HFF-Myc (cell line): Measurements from ENCODE around the gene DNAJC18.

ENCODE experiments used
- DNase-seq: peaks from one replicate; pipeline ENCODE4 v3.0.0-alpha.2; 2011; ENCODE audit warnings: low read depth; ENCODE audit errors: extremely low read depth
- H3K4me3 ChIP-seq: replicated peaks from 2 replicates; pipeline ENCODE4 v1.5.1; 2011; ENCODE audit warnings: low read depth, mild to moderate bottlenecking, control low read depth, low read length
- TF ChIP-seq, protein P1 (sequence below): IDR thresholded peaks from 2 replicates; pipeline ENCODE4 v1.5.1; 2012; ENCODE audit warnings: mild to moderate bottlenecking, low read depth, low read length, control low read depth; ENCODE audit errors: missing control alignments

The DNAJC18 gene

DNA sequence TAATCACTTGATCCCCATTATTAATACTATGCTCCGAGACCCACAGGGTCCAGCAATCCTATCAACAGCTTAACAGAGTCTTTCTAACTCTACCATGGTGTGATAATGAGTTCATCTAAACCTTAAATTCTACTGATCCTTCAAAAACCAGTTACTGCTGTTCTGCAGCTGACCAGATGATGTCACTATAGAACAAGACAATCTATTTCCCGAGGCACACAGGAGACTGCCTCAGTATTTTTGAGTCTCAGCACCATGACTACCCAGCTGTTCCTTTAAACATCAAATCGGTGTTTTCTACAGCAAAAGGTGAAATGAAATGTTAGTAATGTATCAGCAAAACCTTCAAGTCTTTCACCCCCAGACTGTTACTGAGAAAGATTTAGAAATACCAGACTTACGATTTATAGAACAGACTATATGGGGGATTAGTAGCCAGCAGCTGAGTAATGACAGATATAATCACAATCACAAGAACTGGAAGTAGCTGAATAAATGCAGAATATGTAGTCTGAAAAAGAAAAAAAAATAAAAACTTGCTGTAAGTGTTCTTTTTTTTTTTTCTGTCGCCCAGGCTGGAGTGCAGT lies 16.9 kb downstream of the DNAJC18 start:
- TF ChIP-seq, protein P1, sequence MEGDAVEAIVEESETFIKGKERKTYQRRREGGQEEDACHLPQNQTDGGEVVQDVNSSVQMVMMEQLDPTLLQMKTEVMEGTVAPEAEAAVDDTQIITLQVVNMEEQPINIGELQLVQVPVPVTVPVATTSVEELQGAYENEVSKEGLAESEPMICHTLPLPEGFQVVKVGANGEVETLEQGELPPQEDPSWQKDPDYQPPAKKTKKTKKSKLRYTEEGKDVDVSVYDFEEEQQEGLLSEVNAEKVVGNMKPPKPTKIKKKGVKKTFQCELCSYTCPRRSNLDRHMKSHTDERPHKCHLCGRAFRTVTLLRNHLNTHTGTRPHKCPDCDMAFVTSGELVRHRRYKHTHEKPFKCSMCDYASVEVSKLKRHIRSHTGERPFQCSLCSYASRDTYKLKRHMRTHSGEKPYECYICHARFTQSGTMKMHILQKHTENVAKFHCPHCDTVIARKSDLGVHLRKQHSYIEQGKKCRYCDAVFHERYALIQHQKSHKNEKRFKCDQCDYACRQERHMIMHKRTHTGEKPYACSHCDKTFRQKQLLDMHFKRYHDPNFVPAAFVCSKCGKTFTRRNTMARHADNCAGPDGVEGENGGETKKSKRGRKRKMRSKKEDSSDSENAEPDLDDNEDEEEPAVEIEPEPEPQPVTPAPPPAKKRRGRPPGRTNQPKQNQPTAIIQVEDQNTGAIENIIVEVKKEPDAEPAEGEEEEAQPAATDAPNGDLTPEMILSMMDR = peak; percentile 84
- peak; percentile 63 for DNase-seq

DNA sequence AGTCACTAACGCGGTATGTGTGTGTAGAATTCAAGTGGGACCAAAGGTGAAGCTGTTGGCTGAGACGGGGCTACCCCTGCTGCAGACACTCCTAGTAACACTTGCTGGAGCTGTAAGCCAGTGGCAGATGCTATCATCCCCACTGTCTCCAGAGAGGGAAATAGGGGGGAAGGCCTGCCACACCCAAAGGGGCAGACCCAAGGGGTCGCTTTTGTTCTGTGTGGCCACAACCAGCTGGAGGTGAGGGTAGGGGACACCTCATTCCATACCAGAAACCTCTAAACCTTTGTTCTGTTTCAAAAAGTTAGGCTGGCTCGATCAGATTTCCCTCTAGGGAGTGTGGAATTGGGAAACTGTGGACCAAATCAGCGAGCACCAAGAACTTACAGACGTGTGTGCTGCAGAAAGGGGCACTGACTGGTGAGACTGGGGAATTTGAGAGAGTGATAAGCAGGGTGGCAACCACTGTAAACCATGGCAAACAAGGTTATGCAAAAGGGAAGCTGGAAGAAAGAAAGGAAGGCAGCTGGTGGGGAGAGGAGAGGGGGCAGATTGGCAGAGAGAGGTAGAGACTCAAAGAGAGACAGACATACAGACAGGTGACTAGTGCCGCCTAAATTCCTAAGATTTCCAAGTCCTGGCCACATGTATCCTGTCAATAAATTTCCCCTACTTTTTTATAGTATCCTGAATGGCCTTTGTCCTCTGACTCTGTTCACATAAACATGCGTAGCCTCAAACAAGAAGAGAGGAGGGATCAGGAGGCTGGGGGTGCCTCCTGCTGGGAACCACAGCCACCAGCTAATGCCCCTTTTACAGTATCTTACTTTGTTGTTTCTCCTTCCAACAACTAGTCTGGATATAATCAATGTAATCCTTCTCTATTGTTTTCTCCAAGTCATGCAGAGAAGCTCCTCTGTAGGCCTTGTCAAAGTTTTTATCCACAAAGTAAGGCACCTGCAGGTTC lies 19.8 kb downstream of the DNAJC18 start:
- no peak for DNase-seq
- no peak overlapping the region for H3K4me3 ChIP-seq
- TF ChIP-seq, protein P1 = no peak

More for the DNA sequence above, 16.9 kb downstream of the DNAJC18 start:
- H3K4me3 ChIP-seq = no peak overlapping the region

DNA sequence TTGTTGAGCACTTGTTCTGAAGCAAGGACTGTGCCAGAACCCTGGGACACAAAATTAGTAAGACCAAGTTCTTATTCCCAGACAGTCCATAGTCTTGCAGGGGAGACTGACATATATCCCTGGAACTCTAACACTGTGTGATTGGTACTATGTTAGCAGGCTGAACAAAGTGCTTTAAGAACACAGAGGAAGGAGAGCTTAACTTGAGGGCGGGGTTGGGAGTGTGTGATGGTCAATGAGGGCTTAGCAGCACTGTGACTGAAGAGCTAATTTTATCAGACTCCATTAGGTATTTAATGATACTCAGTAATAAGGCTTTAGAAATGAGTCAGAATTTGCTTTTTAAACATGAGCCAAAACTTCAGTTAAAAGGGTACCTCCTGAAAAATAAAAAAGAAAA lies 20.5 kb downstream of the DNAJC18 start:
- no peak overlapping the region for H3K4me3 ChIP-seq
- DNase-seq = no peak
- TF ChIP-seq, protein P1 = no peak

DNA sequence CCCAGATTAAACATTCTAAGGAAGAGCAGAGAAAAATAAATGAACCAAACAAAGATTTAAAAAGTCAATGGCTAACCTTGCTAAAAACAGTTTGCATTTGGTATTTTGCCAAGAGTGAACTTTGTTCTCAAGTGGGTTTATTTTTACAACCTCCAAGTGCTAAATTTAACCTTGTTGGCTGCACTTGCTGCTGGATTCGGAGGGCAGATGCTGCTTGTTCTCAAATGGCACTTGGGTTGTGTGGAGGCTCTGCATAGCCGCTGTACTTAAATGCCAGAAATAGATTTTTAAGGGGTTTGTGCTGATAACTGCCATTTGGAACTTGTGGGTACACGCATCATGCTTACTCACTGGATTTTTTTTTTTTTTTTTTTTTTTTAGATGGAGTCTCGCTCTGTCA lies 22.1 kb downstream of the DNAJC18 start:
- TF ChIP-seq, protein P1 = no peak
- DNase-seq = no peak
- no peak overlapping the region for H3K4me3 ChIP-seq

DNA sequence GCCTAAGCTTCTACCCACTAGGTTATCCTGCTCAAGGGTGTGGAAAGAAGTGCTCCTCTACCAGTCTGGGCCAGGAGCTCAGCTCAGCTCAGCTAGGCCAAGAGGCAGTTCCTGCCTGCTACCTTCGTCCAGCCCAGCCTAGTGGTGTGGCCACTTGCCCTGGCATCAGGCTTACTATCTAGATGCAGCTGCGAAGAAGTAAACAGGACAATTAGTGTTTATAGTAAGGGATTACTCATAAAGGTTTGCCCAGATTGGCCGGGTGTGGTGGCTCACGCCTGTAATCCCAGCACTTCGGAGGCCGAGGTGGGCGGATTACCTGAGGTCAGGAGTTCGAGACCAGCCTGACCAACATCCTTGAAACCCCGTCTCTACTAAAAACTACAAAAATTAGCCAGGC lies 22.7 kb downstream of the DNAJC18 start:
- TF ChIP-seq, protein P1 = no peak
- H3K4me3 ChIP-seq = no peak overlapping the region
- no peak for DNase-seq

DNA sequence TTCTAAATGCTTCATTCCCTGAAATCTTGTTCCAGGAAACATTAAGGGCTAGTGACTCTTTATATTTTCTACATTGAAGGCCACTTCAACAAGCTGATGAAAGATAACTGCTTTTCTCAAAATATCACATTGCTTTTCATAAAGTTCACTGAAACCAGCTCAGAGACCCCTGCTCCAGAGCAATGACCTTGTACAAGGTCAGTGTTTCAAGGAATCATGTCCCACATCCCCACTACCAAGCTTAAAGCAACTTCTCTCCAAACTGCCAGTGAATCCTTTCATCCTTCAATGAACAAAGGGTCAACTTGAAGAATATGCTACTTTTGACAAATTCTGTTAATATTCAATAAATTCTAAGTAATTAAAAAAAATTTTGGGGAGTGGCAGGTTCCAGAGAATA lies 23.5 kb downstream of the DNAJC18 start:
- TF ChIP-seq, protein P1 = no peak
- no peak for DNase-seq
- no peak overlapping the region for H3K4me3 ChIP-seq
